GM18867 (cell line): ENCODE measurements around the gene SLC25A12.

Source experiments
- ATAC-seq: cut with Tn5 transposase; IDR thresholded peaks from one replicate; pipeline ENCODE4 v1.9.1; 2021; ENCODE audit warnings: mild to moderate bottlenecking, moderate library complexity; ENCODE audit not compliant: unreplicated experiment

SLC25A12 gene

GRCh38 chr2:171735991-171736710, 157.9 kb downstream of the SLC25A12 start:
- no peak for ATAC-seq
